ENCODE data around the gene ZEB2. TPM values are rescaled to one million over a fixed set of nuclear protein-coding genes. Genes with fewer than 3 reads are reported as not detected.

ZEB2 gene
- total and polyA plus RNA-seq, 2 of the 8 experiments (the other 6 are each of a cell fraction or from before 2014, with no cell fraction given) = 0.38 TPM; not detected in 1

DNA sequence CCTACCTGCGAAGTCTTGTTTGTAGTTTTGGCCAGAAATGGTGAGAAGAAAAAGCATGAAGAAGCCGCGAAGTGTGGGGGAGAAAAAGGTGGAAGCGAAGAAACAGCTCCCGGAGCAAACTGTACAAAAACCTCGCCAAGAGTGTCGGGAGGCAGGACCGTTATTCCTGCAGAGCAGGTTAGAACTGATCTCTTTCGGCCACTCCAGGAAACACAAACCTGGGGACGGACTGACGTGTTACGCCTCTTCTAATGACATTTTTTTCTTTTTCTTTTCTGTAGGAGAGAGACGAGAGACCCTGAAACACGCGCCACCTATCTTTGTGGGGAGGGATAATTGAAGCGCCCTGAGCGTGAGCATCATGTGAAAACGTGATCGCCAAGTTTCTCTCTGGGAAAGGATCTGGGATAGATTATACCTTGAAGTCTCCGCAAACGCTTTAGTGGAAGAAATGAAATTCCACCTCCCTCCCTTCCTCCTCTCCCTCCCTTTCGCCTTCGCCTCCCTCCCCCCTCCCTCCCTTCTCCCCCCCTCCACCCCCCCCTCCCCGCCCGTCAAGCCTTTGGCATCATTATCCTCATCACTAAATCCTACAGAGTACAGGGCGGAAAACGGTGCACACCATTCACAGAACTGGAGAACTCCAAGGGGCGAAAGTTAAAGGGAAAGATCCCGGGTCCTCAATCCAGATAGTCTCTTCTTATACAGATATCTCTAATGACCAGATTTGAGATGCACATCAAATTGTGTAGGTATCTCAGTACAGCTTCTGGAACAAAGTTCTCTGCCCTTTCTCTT, at the start of gene ZEB2 (continued):
- TF ChIP-seq, protein P1, sequence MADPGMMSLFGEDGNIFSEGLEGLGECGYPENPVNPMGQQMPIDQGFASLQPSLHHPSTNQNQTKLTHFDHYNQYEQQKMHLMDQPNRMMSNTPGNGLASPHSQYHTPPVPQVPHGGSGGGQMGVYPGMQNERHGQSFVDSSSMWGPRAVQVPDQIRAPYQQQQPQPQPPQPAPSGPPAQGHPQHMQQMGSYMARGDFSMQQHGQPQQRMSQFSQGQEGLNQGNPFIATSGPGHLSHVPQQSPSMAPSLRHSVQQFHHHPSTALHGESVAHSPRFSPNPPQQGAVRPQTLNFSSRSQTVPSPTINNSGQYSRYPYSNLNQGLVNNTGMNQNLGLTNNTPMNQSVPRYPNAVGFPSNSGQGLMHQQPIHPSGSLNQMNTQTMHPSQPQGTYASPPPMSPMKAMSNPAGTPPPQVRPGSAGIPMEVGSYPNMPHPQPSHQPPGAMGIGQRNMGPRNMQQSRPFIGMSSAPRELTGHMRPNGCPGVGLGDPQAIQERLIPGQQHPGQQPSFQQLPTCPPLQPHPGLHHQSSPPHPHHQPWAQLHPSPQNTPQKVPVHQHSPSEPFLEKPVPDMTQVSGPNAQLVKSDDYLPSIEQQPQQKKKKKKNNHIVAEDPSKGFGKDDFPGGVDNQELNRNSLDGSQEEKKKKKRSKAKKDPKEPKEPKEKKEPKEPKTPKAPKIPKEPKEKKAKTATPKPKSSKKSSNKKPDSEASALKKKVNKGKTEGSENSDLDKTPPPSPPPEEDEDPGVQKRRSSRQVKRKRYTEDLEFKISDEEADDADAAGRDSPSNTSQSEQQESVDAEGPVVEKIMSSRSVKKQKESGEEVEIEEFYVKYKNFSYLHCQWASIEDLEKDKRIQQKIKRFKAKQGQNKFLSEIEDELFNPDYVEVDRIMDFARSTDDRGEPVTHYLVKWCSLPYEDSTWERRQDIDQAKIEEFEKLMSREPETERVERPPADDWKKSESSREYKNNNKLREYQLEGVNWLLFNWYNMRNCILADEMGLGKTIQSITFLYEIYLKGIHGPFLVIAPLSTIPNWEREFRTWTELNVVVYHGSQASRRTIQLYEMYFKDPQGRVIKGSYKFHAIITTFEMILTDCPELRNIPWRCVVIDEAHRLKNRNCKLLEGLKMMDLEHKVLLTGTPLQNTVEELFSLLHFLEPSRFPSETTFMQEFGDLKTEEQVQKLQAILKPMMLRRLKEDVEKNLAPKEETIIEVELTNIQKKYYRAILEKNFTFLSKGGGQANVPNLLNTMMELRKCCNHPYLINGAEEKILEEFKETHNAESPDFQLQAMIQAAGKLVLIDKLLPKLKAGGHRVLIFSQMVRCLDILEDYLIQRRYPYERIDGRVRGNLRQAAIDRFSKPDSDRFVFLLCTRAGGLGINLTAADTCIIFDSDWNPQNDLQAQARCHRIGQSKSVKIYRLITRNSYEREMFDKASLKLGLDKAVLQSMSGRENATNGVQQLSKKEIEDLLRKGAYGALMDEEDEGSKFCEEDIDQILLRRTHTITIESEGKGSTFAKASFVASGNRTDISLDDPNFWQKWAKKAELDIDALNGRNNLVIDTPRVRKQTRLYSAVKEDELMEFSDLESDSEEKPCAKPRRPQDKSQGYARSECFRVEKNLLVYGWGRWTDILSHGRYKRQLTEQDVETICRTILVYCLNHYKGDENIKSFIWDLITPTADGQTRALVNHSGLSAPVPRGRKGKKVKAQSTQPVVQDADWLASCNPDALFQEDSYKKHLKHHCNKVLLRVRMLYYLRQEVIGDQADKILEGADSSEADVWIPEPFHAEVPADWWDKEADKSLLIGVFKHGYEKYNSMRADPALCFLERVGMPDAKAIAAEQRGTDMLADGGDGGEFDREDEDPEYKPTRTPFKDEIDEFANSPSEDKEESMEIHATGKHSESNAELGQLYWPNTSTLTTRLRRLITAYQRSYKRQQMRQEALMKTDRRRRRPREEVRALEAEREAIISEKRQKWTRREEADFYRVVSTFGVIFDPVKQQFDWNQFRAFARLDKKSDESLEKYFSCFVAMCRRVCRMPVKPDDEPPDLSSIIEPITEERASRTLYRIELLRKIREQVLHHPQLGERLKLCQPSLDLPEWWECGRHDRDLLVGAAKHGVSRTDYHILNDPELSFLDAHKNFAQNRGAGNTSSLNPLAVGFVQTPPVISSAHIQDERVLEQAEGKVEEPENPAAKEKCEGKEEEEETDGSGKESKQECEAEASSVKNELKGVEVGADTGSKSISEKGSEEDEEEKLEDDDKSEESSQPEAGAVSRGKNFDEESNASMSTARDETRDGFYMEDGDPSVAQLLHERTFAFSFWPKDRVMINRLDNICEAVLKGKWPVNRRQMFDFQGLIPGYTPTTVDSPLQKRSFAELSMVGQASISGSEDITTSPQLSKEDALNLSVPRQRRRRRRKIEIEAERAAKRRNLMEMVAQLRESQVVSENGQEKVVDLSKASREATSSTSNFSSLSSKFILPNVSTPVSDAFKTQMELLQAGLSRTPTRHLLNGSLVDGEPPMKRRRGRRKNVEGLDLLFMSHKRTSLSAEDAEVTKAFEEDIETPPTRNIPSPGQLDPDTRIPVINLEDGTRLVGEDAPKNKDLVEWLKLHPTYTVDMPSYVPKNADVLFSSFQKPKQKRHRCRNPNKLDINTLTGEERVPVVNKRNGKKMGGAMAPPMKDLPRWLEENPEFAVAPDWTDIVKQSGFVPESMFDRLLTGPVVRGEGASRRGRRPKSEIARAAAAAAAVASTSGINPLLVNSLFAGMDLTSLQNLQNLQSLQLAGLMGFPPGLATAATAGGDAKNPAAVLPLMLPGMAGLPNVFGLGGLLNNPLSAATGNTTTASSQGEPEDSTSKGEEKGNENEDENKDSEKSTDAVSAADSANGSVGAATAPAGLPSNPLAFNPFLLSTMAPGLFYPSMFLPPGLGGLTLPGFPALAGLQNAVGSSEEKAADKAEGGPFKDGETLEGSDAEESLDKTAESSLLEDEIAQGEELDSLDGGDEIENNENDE (IDR thresholded peaks at IDR 0.05; ENCODE audit: insufficient replicate concordance, low read length) = no peak
- TF ChIP-seq RNF2 (IDR thresholded peaks at IDR 0.05; ENCODE audit: borderline replicate concordance, low read depth, low read length, missing control alignments, poor library complexity, severe bottlenecking) = peak; percentile 93
- no peak for TF ChIP-seq EP300 (IDR thresholded peaks at IDR 0.05; ENCODE audit: borderline replicate concordance in 1 of 2, low read depth in 2 of 2, low read length in 2 of 2)
- TF ChIP-seq GABPA (IDR thresholded peaks at IDR 0.05; ENCODE audit: borderline replicate concordance, insufficient read depth, low read length) = no peak
- TF ChIP-seq JUND (IDR thresholded peaks at IDR 0.05; ENCODE audit: low read length) = no peak
- TF ChIP-seq KDM5A (IDR thresholded peaks at IDR 0.05; ENCODE audit: low read length) = no peak
- no peak for TF ChIP-seq TAF1 (IDR thresholded peaks at IDR 0.05; ENCODE audit: low read depth, low read length)
- TF ChIP-seq KDM4A (IDR thresholded peaks at IDR 0.05; ENCODE audit: low read depth, low read length, severe bottlenecking) = no peak
- no peak for TF ChIP-seq MAFK (IDR thresholded peaks at IDR 0.05; ENCODE audit: low read depth, low read length)
